Prostate gland (tissue), 2 donors: Measurements from ENCODE around the gene FERMT1. TPM values are rescaled to one million over a fixed set of nuclear protein-coding genes. Genes with fewer than 3 reads are reported as not detected.

Source experiments
- DNase-seq: peaks from one replicate; pipeline ENCODE4 v3.0.0-alpha.2; 2019; ENCODE audit warnings: low spot score
- H3K27ac ChIP-seq, 2 donors: fragments of 200-600 bp; sonication (generic); 2 replicates each; pipeline ENCODE4 v1.5.1; 2017 to 2019
- H3K27me3 ChIP-seq: fragments of 200-600 bp; sonication (generic); replicated peaks from 2 replicates; pipeline ENCODE4 v1.5.1; 2019; ENCODE audit not compliant: insufficient read depth
- H3K36me3 ChIP-seq, 2 donors: fragments of 200-600 bp; sonication (generic); 1 replicate in 1 of 2; 2 replicates in 1 of 2; pipeline versions ENCODE4 v1.5.1 to v1.8.1; 2017 to 2019
- H3K4me1 ChIP-seq: fragments of 200-600 bp; sonication (generic); replicated peaks from 2 replicates; pipeline ENCODE4 v1.5.1; 2019
- H3K4me3 ChIP-seq, 2 donors: fragments of 200-600 bp; sonication (generic); 2 replicates each; pipeline ENCODE4 v1.5.1; 2017 to 2019
- H3K9me3 ChIP-seq: fragments of 200-600 bp; sonication (generic); 2 replicates; pipeline ENCODE4 v1.5.1; 2017
- POLR2A ChIP-seq: fragments of 450-650 bp; IDR thresholded peaks from one replicate; pipeline ENCODE4 v1.6.1; 2016; ENCODE audit warnings: antibody characterized with exemption, mild to moderate bottlenecking
- POLR2AphosphoS5 ChIP-seq: sonication (generic); formaldehyde crosslinking; IDR thresholded peaks from one replicate; pipeline ENCODE4 v1.6.1; 2017; ENCODE audit warnings: antibody characterized with exemption
- WGBS: methylation state at CpG from one replicate; pipeline ENCODE4 v1.1.5; 2018; 5-methylcytosine and 5-hydroxymethylcytosine counted together
- intact Hi-C: fragments of 100-400 bp; cut with DNase I; formaldehyde crosslinking; loops from one replicate; pipeline ENCODE4 v1.14.2; 2022
- total RNA-seq, 2 donors: library from RNA; depleted of rRNA; stranded (reverse); fragments of >200 nt; gene quantifications; one replicate each; pipeline ENCODE4 v1.1.0, GENCODE V29; 2016
- TF ChIP-seq, protein P1 (sequence below), 4 experiments: fragments of 200-600 bp in 2 of 4; fragments of 450-650 bp in 2 of 4; sonication (generic) in 2 of 4; IDR thresholded peaks; 1 replicate in 3 of 4; 2 replicates in 1 of 4; pipeline ENCODE4 v1.5.1; 2016 to 2019; ENCODE audit warnings: antibody characterized with exemption in 4 of 4, mild to moderate bottlenecking in 2 of 4, moderate library complexity in 2 of 4

The FERMT1 gene
- total RNA-seq, 2 donors from 2014 or later: 9.0 to 14.0 TPM

DNA sequence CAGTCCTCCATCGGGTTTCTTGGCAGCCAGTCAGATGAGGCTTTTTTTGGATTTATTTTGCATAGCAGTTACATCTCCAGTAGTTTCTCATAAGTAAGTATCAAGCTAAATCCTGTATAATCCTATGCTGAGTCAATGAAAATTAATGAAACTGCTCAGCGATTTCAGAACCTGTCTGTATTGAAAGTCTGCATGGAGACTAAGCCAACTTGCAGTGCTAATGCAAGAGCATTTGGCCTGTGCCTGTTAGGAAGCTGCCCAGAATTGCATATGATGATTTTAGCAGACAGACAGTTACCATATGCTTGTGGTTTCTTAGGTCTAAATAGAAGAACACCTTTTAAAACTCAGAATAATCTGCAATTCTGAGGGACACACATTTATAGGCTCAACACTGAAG is 43.8 kb downstream of the FERMT1 start:
- no peak overlapping the region for H3K27ac ChIP-seq
- DNase-seq: no peak
- TF ChIP-seq, protein P1, sequence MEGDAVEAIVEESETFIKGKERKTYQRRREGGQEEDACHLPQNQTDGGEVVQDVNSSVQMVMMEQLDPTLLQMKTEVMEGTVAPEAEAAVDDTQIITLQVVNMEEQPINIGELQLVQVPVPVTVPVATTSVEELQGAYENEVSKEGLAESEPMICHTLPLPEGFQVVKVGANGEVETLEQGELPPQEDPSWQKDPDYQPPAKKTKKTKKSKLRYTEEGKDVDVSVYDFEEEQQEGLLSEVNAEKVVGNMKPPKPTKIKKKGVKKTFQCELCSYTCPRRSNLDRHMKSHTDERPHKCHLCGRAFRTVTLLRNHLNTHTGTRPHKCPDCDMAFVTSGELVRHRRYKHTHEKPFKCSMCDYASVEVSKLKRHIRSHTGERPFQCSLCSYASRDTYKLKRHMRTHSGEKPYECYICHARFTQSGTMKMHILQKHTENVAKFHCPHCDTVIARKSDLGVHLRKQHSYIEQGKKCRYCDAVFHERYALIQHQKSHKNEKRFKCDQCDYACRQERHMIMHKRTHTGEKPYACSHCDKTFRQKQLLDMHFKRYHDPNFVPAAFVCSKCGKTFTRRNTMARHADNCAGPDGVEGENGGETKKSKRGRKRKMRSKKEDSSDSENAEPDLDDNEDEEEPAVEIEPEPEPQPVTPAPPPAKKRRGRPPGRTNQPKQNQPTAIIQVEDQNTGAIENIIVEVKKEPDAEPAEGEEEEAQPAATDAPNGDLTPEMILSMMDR (IDR thresholded peaks at IDR 0.05): no peak
- no peak for TF ChIP-seq POLR2A
- no peak for TF ChIP-seq POLR2AphosphoS5
- H3K27me3 ChIP-seq: no peaks in the 10 kb centered on the region
- no peaks in the 10 kb centered on the region for H3K36me3 ChIP-seq
- no peak overlapping the region for H3K4me3 ChIP-seq
- H3K9me3 ChIP-seq: no peaks in the 10 kb centered on the region
- intact Hi-C loops: loop anchor here (5.0 kb wide), 1 partner anchor 287 kb away; no protein-coding TSS in a partner anchor
- 52% methylated on average over 2 of the region's 2 CpGs for WGBS
- no peaks in the 10 kb centered on the region for H3K4me1 ChIP-seq

DNA sequence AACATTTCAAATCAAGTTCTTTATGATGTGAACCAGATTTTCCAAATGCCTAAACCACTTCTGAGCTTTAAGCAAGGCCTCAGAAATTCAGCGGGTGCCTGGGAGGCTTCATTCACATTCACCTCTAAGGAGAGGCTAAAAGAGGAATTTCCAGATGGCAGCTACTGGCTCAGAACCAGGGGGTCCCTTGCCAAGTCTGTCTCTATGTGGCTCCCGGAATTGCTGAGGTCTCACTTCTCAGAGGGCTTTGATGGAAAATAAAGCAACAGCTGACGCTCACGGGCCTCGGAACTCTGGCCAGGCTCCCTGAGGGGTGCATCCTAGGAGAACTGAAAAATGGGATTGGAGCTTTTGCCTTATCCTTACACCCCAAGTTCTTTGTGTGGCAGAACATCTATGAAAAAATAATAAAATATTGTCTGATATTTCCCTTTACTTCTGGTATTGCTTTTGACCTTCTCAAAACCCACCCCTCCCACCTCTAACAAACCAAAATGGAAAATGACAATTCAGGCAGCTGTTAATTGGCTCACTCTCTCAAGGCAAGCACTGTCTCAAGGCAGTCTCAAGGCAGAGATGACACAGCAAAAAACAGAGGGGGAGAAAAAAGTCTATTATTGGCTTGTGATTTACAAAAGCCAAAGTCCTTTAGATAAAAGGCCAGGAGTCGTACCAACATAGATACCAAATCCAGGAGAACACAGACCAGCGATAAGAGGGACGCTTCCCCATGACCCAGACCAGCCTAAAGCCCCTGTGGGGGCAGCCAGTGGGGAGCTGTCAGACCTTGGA is 47.2 kb downstream of the FERMT1 start:
- Histone ChIP-seq H3K27ac (no peak overlapping the region), H3K4me3 (no peak overlapping the region), H3K9me3 (no peaks in the 10 kb centered on the region), H3K36me3 (no peaks in the 10 kb centered on the region), H3K27me3 (no peaks in the 10 kb centered on the region), H3K4me1 (no peaks in the 10 kb centered on the region)
- no peak for DNase-seq
- no peak for TF ChIP-seq POLR2A
- TF ChIP-seq, protein P1 (IDR thresholded peaks at IDR 0.05): no peak
- no peak for TF ChIP-seq POLR2AphosphoS5
- intact Hi-C loops: loop anchor here (2.0 to 5.0 kb wide), 2 partner anchors 283 to 547 kb away; no protein-coding TSS in a partner anchor
- WGBS: 56% methylated on average over 8 of the region's 8 CpGs

DNA sequence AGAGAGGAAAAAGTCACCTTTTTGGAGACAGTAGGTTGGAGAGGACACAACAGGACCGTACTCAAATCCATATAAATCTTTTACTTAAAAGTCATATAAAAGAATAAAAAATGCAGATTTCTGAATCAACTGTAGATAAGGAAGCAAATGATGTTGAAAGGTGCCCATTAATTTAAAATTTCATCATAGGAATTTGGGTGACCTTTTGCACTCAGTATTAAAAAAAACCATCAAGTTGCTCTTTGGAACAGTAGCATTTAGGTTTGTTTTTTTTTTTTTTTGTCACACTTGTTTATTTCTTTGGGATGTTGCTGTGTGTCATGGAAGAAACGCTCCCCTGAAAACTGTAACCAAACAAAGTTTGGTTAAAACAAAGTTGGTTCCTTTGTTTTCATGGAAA is 48.0 kb downstream of the FERMT1 start:
- H3K27ac ChIP-seq: no peak overlapping the region
- intact Hi-C loops: loop anchor here (5.0 kb wide), 1 partner anchor 282 kb away; no protein-coding TSS in a partner anchor
- H3K4me1 ChIP-seq: no peaks in the 10 kb centered on the region
- no peak overlapping the region for H3K4me3 ChIP-seq
- H3K27me3 ChIP-seq: no peaks in the 10 kb centered on the region
- no peaks in the 10 kb centered on the region for H3K36me3 ChIP-seq
- no peaks in the 10 kb centered on the region for H3K9me3 ChIP-seq
- no peak for DNase-seq
- 66% methylated on average over 2 of the region's 2 CpGs for WGBS
- TF ChIP-seq POLR2A: no peak
- TF ChIP-seq, protein P1 (IDR thresholded peaks at IDR 0.05): no peak
- no peak for TF ChIP-seq POLR2AphosphoS5

DNA sequence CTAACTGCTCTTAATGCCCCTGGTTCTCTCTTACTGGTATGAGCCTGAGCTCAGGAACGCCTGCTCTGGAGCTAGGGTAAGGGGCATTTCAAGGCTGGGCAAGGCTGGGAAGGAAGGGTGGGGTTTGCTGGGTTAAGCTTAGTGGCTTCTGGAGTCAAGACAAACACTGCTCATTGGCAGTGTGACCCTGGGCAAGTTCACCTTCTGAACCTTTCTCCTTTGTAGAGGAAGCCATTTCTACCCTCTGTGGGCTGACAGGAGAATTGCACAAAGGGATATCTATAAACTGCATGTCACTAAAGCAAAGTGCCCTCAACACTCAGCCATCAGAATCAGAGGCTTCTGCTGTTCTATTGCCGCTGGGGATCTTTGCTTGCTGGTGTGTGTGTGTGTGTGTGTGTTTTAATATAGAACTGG is 48.7 kb downstream of the FERMT1 start:
- Histone ChIP-seq H3K4me3 (no peak overlapping the region), H3K4me1 (no peaks in the 10 kb centered on the region), H3K9me3 (no peaks in the 10 kb centered on the region), H3K27ac (no peak overlapping the region), H3K27me3 (no peaks in the 10 kb centered on the region), H3K36me3 (no peaks in the 10 kb centered on the region)
- TF ChIP-seq, protein P1 (IDR thresholded peaks at IDR 0.05): peak in 1 of 4 experiments; percentile 13
- no peak for TF ChIP-seq POLR2A
- WGBS: 81% methylated on average over 2 of the region's 2 CpGs
- intact Hi-C loops: no loop called here
- DNase-seq: no peak
